ENCODE data around the gene KIF5C. TPM values are rescaled to one million over a fixed set of nuclear protein-coding genes. Genes with fewer than 3 reads are reported as not detected.

The KIF5C gene
- total and polyA plus RNA-seq, 2 of the 13 experiments (the other 11 are each of a cell fraction or from before 2014, with no cell fraction given), result 0.15 to 0.20 TPM

- BruUV-seq (replicated peaks), result no TSS peak
- 19% methylated on average over 4 of the region's 4 CpGs for WGBS (ENCODE audit: low lambda C conversion rate)
- no peak overlapping the region for H3K4me2 ChIP-seq (ENCODE audit: low read depth, low read length)
- ChIA-PET POLR2A (no interaction called here), CTCF (ENCODE audit: low intra/inter-chr PET ratio, low total read pairs) (no interaction called here)
- ATAC-seq, result no peak
- in situ Hi-C loops (cut with HindIII; ENCODE audit: extremely low pct_ligation_motif_present, low pct_unique_long_range_greater_than_20kb), result no loop called here
- H3K9me3 ChIP-seq (ENCODE audit: low read length), result no peaks in the 10 kb centered on the region
- no peak overlapping the region for H2AFZ ChIP-seq (ENCODE audit: low read length)
- H3K4me3 ChIP-seq (replicated peaks in 1 of 3; ENCODE audit: insufficient read depth in 1 of 3, low read depth in 2 of 3, low read length in 3 of 3), result no peak overlapping the region
- no peak for DNase-seq (ENCODE audit: low spot score)
- no peak overlapping the region for H3K27ac ChIP-seq (ENCODE audit: extremely low read length, insufficient read depth, low read length)
- H3K9ac ChIP-seq (ENCODE audit: insufficient read depth, low read depth, low read length), result no peak overlapping the region
- intact Hi-C loops (cut with micrococcal nuclease; ENCODE audit: unreplicated experiment), result no loop called here
- H3K79me2 ChIP-seq (ENCODE audit: insufficient read depth, low read length), result no peaks in the 10 kb centered on the region
- H4K20me1 ChIP-seq (ENCODE audit: insufficient read depth, low read length), result no peaks in the 10 kb centered on the region
- no peaks in the 10 kb centered on the region for H3K4me1 ChIP-seq (ENCODE audit: insufficient read depth, low read length)
- TF ChIP-seq BRCA1 (CRISPR knock-in tag; IDR thresholded peaks at IDR 0.05) (no peak), ISL2 (CRISPR knock-in tag; IDR thresholded peaks at IDR 0.05) (no peak), STAG1 (CRISPR knock-in tag; IDR thresholded peaks at IDR 0.05) (no peak), ZNF83 (CRISPR knock-in tag; IDR thresholded peaks at IDR 0.05; ENCODE audit: borderline replicate concordance) (no peak), ZFP37 (CRISPR knock-in tag; IDR thresholded peaks at IDR 0.05; ENCODE audit: borderline replicate concordance) (no peak), HNF1A (IDR thresholded peaks at IDR 0.05; ENCODE audit: low read depth) (no peak), HNF1A (CRISPR knock-in tag; IDR thresholded peaks at IDR 0.05; ENCODE audit: borderline replicate concordance) (no peak), ATF4 (CRISPR knock-in tag; IDR thresholded peaks at IDR 0.05) (no peak), NFYC (CRISPR knock-in tag; IDR thresholded peaks at IDR 0.05) (no peak), ZNF513 (CRISPR knock-in tag; conservative IDR thresholded peaks at IDR 0.05) (no peak), ZBTB42 (CRISPR knock-in tag; IDR thresholded peaks at IDR 0.05) (no peak), GABPB1 (CRISPR knock-in tag; IDR thresholded peaks at IDR 0.05) (no peak), GLI4 (CRISPR knock-in tag; IDR thresholded peaks at IDR 0.05; ENCODE audit: borderline replicate concordance) (no peak), POLR2G (IDR thresholded peaks at IDR 0.05; ENCODE audit: low read depth, low read length) (no peak)
- FAIRE-seq, result no peak
- H3K27me3 ChIP-seq (ENCODE audit: control insufficient read depth in 1 of 2, insufficient read depth in 2 of 2, low read length in 2 of 2), result peaks cover 0 to 15% of the 10 kb centered on the region in 2 experiments; a peak in 2 of 5 replicates
- no peaks in the 10 kb centered on the region for H3K36me3 ChIP-seq (replicated peaks in 1 of 2; ENCODE audit: control insufficient read depth in 1 of 2, insufficient read depth in 2 of 2, low read length in 2 of 2)
Measured at GRCh38 chr2:148968776-148969319, 93.8 kb downstream of the KIF5C start.
